Panc1 (cell line): Measurements from ENCODE around the gene METTL6. TPM values are rescaled to one million over a fixed set of nuclear protein-coding genes. Genes with fewer than 3 reads are reported as not detected.
"Not testable (repeated sequence)": the region's sequence is repeated elsewhere in the genome, so short reads cannot be mapped to it uniquely, and the experiment has no call there.

ENCODE experiments used
- ATAC-seq: fragments of 200-7000 bp; cut with Tn5 transposase; 2 replicates; pipeline ENCODE4 v1.9.1; 2020; ENCODE audit warnings: mild to moderate bottlenecking, moderate library complexity
- BruUV-seq: library from RNA; stranded (reverse); fragments of 400-500 nt; replicated peaks from 2 replicates; lab custom pipeline; 2021; lab: Mats Ljungman, UMichigan
- CTCF ChIA-PET: fragments of 300-600 bp; sonication (Branson Sonifier 250); formaldehyde crosslinking; loops from one replicate; lab custom pipeline; 2022; ENCODE audit warnings: antibody characterized with exemption; lab: Charles Lee
- POLR2A ChIA-PET: fragments of 300-600 bp; sonication (Branson Sonifier 250); formaldehyde crosslinking; loops from one replicate; lab custom pipeline; 2022; ENCODE audit warnings: antibody characterized with exemption; lab: Charles Lee
- DNase-seq: peaks from one replicate; pipeline ENCODE4 v3.0.0-alpha.2; 2010; ENCODE audit warnings: low read depth, low spot score
- H3K27ac ChIP-seq: 2 replicates; pipeline ENCODE4 v1.5.1; 2011; ENCODE audit warnings: mild to moderate bottlenecking, low read length, inconsistent platforms
- H3K27me3 ChIP-seq: fragments of 200-500 bp; sonication (Bioruptor generic); 2 replicates; pipeline ENCODE4 v1.6.0; 2014; ENCODE audit warnings: low read length, inconsistent platforms; ENCODE audit not compliant: control insufficient read depth, insufficient read depth
- H3K36me3 ChIP-seq: fragments of 200-500 bp; sonication (Bioruptor generic); 2 replicates; pipeline ENCODE4 v1.5.1; 2014; ENCODE audit warnings: inconsistent platforms, mild to moderate bottlenecking, low read length, moderate library complexity; ENCODE audit not compliant: control insufficient read depth, insufficient read depth
- H3K4me1 ChIP-seq: 2 replicates; pipeline ENCODE4 v1.5.1; 2011; ENCODE audit warnings: inconsistent platforms, mild to moderate bottlenecking, low read length, moderate library complexity; ENCODE audit not compliant: control insufficient read depth, insufficient read depth
- H3K4me3 ChIP-seq, 2 experiments: 2 replicates each; pipeline ENCODE4 v1.5.1; 2011 to 2012; ENCODE audit warnings: low read depth in 2 of 2, low read length in 2 of 2, mild to moderate bottlenecking in 2 of 2, inconsistent platforms in 1 of 2, moderate library complexity in 1 of 2
- H3K9me3 ChIP-seq: fragments of 200-500 bp; sonication (Bioruptor generic); 2 replicates; pipeline ENCODE4 v1.5.1; 2014; ENCODE audit warnings: low read depth, mild to moderate bottlenecking, inconsistent platforms, low read length, moderate library complexity; ENCODE audit not compliant: control insufficient read depth, insufficient read depth
- CTCF ChIP-seq: fragments of 450-650 bp; IDR thresholded peaks from 2 replicates; pipeline ENCODE4 v1.5.1; 2017; ENCODE audit warnings: mild to moderate bottlenecking
- POLR2AphosphoS5 ChIP-seq: IDR thresholded peaks from 2 replicates; pipeline ENCODE4 v1.6.1; 2012; ENCODE audit warnings: mild to moderate bottlenecking, low read depth, low read length, moderate library complexity
- REST ChIP-seq, 2 experiments: IDR thresholded peaks; 2 replicates each; pipeline ENCODE4 v1.6.1; 2011 to 2012; ENCODE audit warnings: low read depth in 2 of 2, control low read depth in 1 of 2, low read length in 1 of 2, mild to moderate bottlenecking in 1 of 2, moderate library complexity in 1 of 2; ENCODE audit not compliant: insufficient read depth in 1 of 2
- SIN3A ChIP-seq: IDR thresholded peaks from 2 replicates; pipeline ENCODE4 v1.6.1; 2012; ENCODE audit warnings: low read depth, mild to moderate bottlenecking, low read length, moderate library complexity, borderline replicate concordance; ENCODE audit not compliant: insufficient read depth
- TCF7L2 ChIP-seq: IDR thresholded peaks from 2 replicates; pipeline ENCODE4 v1.6.1; 2011; ENCODE audit warnings: mild to moderate bottlenecking, low read depth, low read length, inconsistent platforms
- in situ Hi-C: cut with HindIII; loops from 2 replicates; pipeline ENCODE4 v1.10.0; 2016; ENCODE audit warnings: low sequenced_read_pairs, low pct_unique_long_range_greater_than_20kb
- intact Hi-C: fragments of 100-400 bp; cut with micrococcal nuclease; formaldehyde crosslinking; loops from one replicate; pipeline ENCODE4 v1.10.0; 2022; ENCODE audit not compliant: unreplicated experiment
- total RNA-seq: library from RNA; stranded (reverse); gene quantifications from one replicate; pipeline ENCODE4 v1.2.1, GENCODE V29; 2021; ENCODE audit not compliant: unreplicated experiment

METTL6 gene
- total RNA-seq, 1 experiment from 2014 or later = 16.5 TPM

GRCh38 chr3:15401936-15402335 is 25.4 kb downstream of the METTL6 start:
- intact Hi-C loops (loop anchor here (10.0 kb wide), 2 partner anchors 197 to 297 kb away; partner anchors contain the start of gene CAPN7), in situ Hi-C loops (no loop called here)
- DNase-seq = no peak
- Histone ChIP-seq H3K27me3 (no peaks in the 10 kb centered on the region), H3K36me3 (no peaks in the 10 kb centered on the region), H3K4me1 (no peaks in the 10 kb centered on the region), H3K27ac (no peak overlapping the region), H3K9me3 (no peaks in the 10 kb centered on the region), H3K4me3 (no peak overlapping the region)
- ATAC-seq = no peak
- ChIA-PET CTCF (no interaction called here), POLR2A (no interaction called here)
- BruUV-seq = no TSS peak
- TF ChIP-seq POLR2AphosphoS5 = no peak
- TF ChIP-seq REST (IDR thresholded peaks at IDR 0.05; ENCODE audit: insufficient read depth in 1 of 2, low read depth in 2 of 2, low read length in 1 of 2) = no peak
- TF ChIP-seq TCF7L2 = no peak
- no peak for TF ChIP-seq CTCF
- no peak for TF ChIP-seq SIN3A

- no peak for TF ChIP-seq POLR2AphosphoS5
- no peak for TF ChIP-seq TCF7L2
- BruUV-seq = no TSS peak
- CTCF ChIA-PET = no interaction called here
Observed at GRCh38 chr3:15399970-15400369, 27.4 kb downstream of the METTL6 start.

GRCh38 chr3:15398731-15399133 is 28.6 kb downstream of the METTL6 start:
- BruUV-seq, H3K4me1 ChIP-seq, H3K27me3 ChIP-seq, ATAC-seq, H3K9me3 ChIP-seq, POLR2A ChIA-PET, H3K4me3 ChIP-seq, H3K36me3 ChIP-seq, H3K27ac ChIP-seq, DNase-seq, intact Hi-C loops, in situ Hi-C loops: not testable (repeated sequence)
- CTCF ChIA-PET = interaction anchor here (0.7 kb wide), 2 partner anchors 98 to 130 kb away, joined by 3 to 7 read pairs; no protein-coding TSS in a partner anchor
- TF ChIP-seq CTCF = peak; percentile 64

More at GRCh38 chr3:15399970-15400369, 27.4 kb downstream of the METTL6 start:
- H3K4me1 ChIP-seq = no peaks in the 10 kb centered on the region
- in situ Hi-C loops (no loop called here), intact Hi-C loops (loop anchor here (10.0 kb wide), 2 partner anchors 195 to 295 kb away; partner anchors contain the start of gene CAPN7)
- no peaks in the 10 kb centered on the region for H3K36me3 ChIP-seq
- no peaks in the 10 kb centered on the region for H3K27me3 ChIP-seq
- DNase-seq = no peak
- H3K4me3 ChIP-seq = no peak overlapping the region
- H3K9me3 ChIP-seq = no peaks in the 10 kb centered on the region
- POLR2A ChIA-PET = no interaction called here
- no peak overlapping the region for H3K27ac ChIP-seq
- ATAC-seq = no peak

- H3K27ac ChIP-seq, ATAC-seq, H3K9me3 ChIP-seq, DNase-seq, H3K4me1 ChIP-seq, BruUV-seq, H3K27me3 ChIP-seq, H3K36me3 ChIP-seq, in situ Hi-C loops, POLR2A ChIA-PET, intact Hi-C loops, CTCF ChIA-PET, H3K4me3 ChIP-seq: not testable (repeated sequence)
Observed at GRCh38 chr3:15393252-15393651, 34.1 kb downstream of the METTL6 start.
